ENCODE results near the gene LRRC45. TPM values are rescaled to one million over a fixed set of nuclear protein-coding genes. Genes with fewer than 3 reads are reported as not detected.

LRRC45 gene
- total and polyA plus RNA-seq, 9 of the 15 experiments (the other 6 are each of a cell fraction or from before 2014, with no cell fraction given), result 3.5 to 21.5 (median 11.2) TPM; not detected in 2

GRCh38 chr17:82025401-82026107 lies 2.4 kb downstream of the LRRC45 start (continued):
- TF ChIP-seq POU5F1 (IDR thresholded peaks at IDR 0.05; ENCODE audit: borderline replicate concordance, low read depth, low read length, partially characterized antibody), result no peak
- TF ChIP-seq RAD21 (CRISPR knock-in tag; conservative IDR thresholded peaks at IDR 0.05 in 1 of 2, IDR thresholded peaks at IDR 0.05 in 1 of 2), result no peak
- TF ChIP-seq SP1 (CRISPR knock-in tag; IDR thresholded peaks at IDR 0.05), result no peak
- no peak for TF ChIP-seq ZBTB26 (CRISPR knock-in tag; IDR thresholded peaks at IDR 0.05)

GRCh38 chr17:82028246-82028645 lies 5.1 kb downstream of the LRRC45 start:
- CTCF ChIA-PET (ENCODE audit: low intra/inter-chr PET ratio), result no interaction called here
- Histone ChIP-seq H3K4me2 (ENCODE audit: insufficient read depth, low read length) (no peak overlapping the region), H3K27ac (ENCODE audit: extremely low read depth, low read depth, low read length) (no peak overlapping the region), H2AFZ (ENCODE audit: low read depth, low read length) (no peak overlapping the region), H3K27me3 (ENCODE audit: control insufficient read depth in 2 of 2, insufficient read depth in 2 of 2, low read length in 2 of 2) (no peaks in the 10 kb centered on the region), H4K20me1 (replicated peaks; ENCODE audit: control insufficient read depth, insufficient read depth, low read length) (no peaks in the 10 kb centered on the region), H3K36me3 (ENCODE audit: control insufficient read depth, insufficient read depth, low read length) (peaks cover 6% of the 10 kb centered on the region; the same call in 1 of the 3 replicates), H3K9me1 (ENCODE audit: control insufficient read depth, insufficient read depth, low read length) (no peaks in the 10 kb centered on the region), H3K4me3 (no peak overlapping the region), H3K9me3 (replicated peaks; ENCODE audit: control insufficient read depth, insufficient read depth, low read depth, low read length) (no peaks in the 10 kb centered on the region), H3K9ac (ENCODE audit: insufficient read depth in 1 of 2, low read depth in 2 of 2, low read length in 2 of 2) (no peak overlapping the region), H3K79me2 (ENCODE audit: control insufficient read depth, insufficient read depth, low read length) (peaks cover 22% of the 10 kb centered on the region), H3K4me1 (replicated peaks in 1 of 2; ENCODE audit: control insufficient read depth in 2 of 2, insufficient read depth in 2 of 2, low read length in 2 of 2) (peaks cover 8 to 90% of the 10 kb centered on the region in 2 experiments)
- intact Hi-C loops (cut with micrococcal nuclease), result no loop called here
- 88% methylated on average over 8 of the region's 13 CpGs for WGBS (ENCODE audit: insufficient coverage, low coverage, missing lambda C conversion rate)
- POLR2A ChIA-PET, result interaction anchor here (0.6 to 2.0 kb wide), 3 partner anchors 9 to 159 kb away, joined by 3 to 6 read pairs (median 3); partner anchors contain the start of gene DCXR
- in situ Hi-C loops (cut with MboI), result no loop called here
- ATAC-seq (no peak), FAIRE-seq (no peak), DNase-seq (ENCODE audit: extremely low read depth in 1 of 4, low spot score in 3 of 4) (no peak)
- no TSS peak for BruUV-seq (replicated peaks)
- TF ChIP-seq USF1 (CRISPR knock-in tag; IDR thresholded peaks at IDR 0.05) (no peak), DPF2 (IDR thresholded peaks at IDR 0.05) (no peak), ZNF140 (CRISPR knock-in tag; IDR thresholded peaks at IDR 0.05) (no peak), ZNF57 (CRISPR knock-in tag; IDR thresholded peaks at IDR 0.05) (no peak), SRSF3 (IDR thresholded peaks at IDR 0.05; ENCODE audit: insufficient read depth, low read length) (no peak), PYGO2 (tag; IDR thresholded peaks at IDR 0.05) (no peak), ZNF445 (CRISPR knock-in tag; IDR thresholded peaks at IDR 0.05; ENCODE audit: low read depth) (no peak), ZNF354B (CRISPR knock-in tag; IDR thresholded peaks at IDR 0.05) (no peak), ZNF133 (CRISPR knock-in tag; IDR thresholded peaks at IDR 0.05) (no peak), CAMTA2 (CRISPR knock-in tag; conservative IDR thresholded peaks at IDR 0.05) (no peak), FOXA1 (IDR thresholded peaks at IDR 0.05; ENCODE audit: borderline replicate concordance) (no peak), EHMT2 (IDR thresholded peaks at IDR 0.05) (no peak), RBM39 (optimal IDR thresholded peaks at IDR 0.05; ENCODE audit: low read depth, low read length) (no peak), ZFP36 (IDR thresholded peaks at IDR 0.05; ENCODE audit: low read depth, low read length, partially characterized antibody) (no peak), XRCC3 (IDR thresholded peaks at IDR 0.05) (no peak)
- TF ChIP-seq, protein P1, sequence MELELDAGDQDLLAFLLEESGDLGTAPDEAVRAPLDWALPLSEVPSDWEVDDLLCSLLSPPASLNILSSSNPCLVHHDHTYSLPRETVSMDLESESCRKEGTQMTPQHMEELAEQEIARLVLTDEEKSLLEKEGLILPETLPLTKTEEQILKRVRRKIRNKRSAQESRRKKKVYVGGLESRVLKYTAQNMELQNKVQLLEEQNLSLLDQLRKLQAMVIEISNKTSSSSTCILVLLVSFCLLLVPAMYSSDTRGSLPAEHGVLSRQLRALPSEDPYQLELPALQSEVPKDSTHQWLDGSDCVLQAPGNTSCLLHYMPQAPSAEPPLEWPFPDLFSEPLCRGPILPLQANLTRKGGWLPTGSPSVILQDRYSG (tag; conservative IDR thresholded peaks at IDR 0.05; ENCODE audit: low read depth), result no peak
